Activated CD8-positive, alpha-beta T cell treated with anti-CD3 and anti-CD28 coated beads for 36 hours (primary cell): Measurements from ENCODE around the gene THOC7. TPM values are rescaled to one million over a fixed set of nuclear protein-coding genes. Genes with fewer than 3 reads are reported as not detected.

ENCODE experiments used
- ATAC-seq: fragments of 200-7000 bp; cut with Tn5 transposase; one replicate; pipeline ENCODE4 v1.10.0; 2021; ENCODE audit warnings: mild to moderate bottlenecking, moderate library complexity
- CTCF ChIA-PET: fragments of 350-600 bp; sonication (Branson Sonifier 250); formaldehyde crosslinking; loops from one replicate; lab custom pipeline; 2021; ENCODE audit warnings: antibody characterized with exemption; lab: Charles Lee
- POLR2A ChIA-PET: fragments of 350-600 bp; sonication (Branson Sonifier 250); formaldehyde crosslinking; loops from one replicate; lab custom pipeline; 2021; ENCODE audit warnings: antibody characterized with exemption; lab: Charles Lee
- DNase-seq: peaks from one replicate; pipeline ENCODE4 v3.0.0-alpha.2; 2020
- H3K27ac Mint-ChIP-seq: one replicate; pipeline ENCODE4 v1.8.0; 2021; ENCODE audit warnings: mild to moderate bottlenecking, mixed read lengths
- H3K27me3 Mint-ChIP-seq: one replicate; pipeline ENCODE4 v1.8.0; 2021; ENCODE audit warnings: mixed read lengths
- H3K36me3 Mint-ChIP-seq: one replicate; pipeline ENCODE4 v1.8.0; 2021; ENCODE audit warnings: low read depth, mixed read lengths
- H3K4me1 Mint-ChIP-seq: one replicate; pipeline ENCODE4 v1.8.0; 2021; ENCODE audit warnings: low read depth, mixed read lengths
- H3K4me3 Mint-ChIP-seq: one replicate; pipeline ENCODE4 v1.8.0; 2021; ENCODE audit warnings: mild to moderate bottlenecking, moderate library complexity, mixed read lengths
- H3K9me3 Mint-ChIP-seq: one replicate; pipeline ENCODE4 v1.8.0; 2021; ENCODE audit warnings: mixed read lengths
- CTCF ChIP-seq: fragments of 200-600 bp; IDR thresholded peaks from one replicate; pipeline ENCODE4 v1.8.0; 2022; ENCODE audit warnings: antibody characterized with exemption, mild to moderate bottlenecking
- intact Hi-C: fragments of 100-400 bp; cut with micrococcal nuclease; formaldehyde crosslinking; loops from one replicate; pipeline ENCODE4 v1.10.0; 2022
- total RNA-seq, 2 experiments: library from RNA; stranded (reverse); gene quantifications; one replicate each; pipeline ENCODE4 v1.2.3, GENCODE V29; 2021

The THOC7 gene
- total RNA-seq, 2 experiments from 2014 or later = 85.0 to 85.5 TPM

DNA sequence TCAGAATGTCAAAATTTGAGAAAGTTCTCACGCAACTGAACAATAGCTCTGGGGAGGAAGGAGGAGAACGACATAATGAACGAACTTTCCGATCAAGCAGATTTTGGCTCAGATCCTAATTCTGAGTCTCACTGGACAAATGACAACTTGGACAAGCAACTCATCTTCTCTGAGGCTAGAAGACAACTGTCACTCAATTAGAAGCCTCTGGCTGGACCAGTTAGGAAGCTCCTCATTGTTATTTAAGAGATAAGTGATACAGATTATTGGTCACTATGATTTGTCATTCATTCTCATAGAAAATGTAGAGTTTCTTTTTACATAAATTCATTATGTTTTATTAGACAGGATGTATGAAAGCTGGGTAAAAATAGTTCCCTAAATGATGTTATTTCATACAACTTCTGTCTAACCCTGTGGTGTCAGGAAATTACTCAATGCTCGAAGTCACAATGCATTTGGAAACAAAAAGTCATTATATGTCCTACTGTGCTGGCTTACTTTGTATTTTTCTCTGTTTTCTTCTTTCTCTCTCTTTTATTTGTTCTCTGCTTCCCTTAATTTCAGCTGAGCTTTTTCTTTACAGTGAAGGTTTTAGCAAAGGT is 55.5 kb downstream of the THOC7 start:
- Mint-ChIP-seq H3K36me3 (no peaks in the 10 kb centered on the region), H3K27me3 (no peaks in the 10 kb centered on the region), H3K27ac (no peak overlapping the region), H3K9me3 (no peaks in the 10 kb centered on the region), H3K4me3 (no peak overlapping the region), H3K4me1 (no peaks in the 10 kb centered on the region)
- TF ChIP-seq CTCF = no peak
- intact Hi-C loops = no loop called here
- DNase-seq = no peak
- ChIA-PET CTCF (no interaction called here), POLR2A (no interaction called here)
- ATAC-seq = no peak

DNA sequence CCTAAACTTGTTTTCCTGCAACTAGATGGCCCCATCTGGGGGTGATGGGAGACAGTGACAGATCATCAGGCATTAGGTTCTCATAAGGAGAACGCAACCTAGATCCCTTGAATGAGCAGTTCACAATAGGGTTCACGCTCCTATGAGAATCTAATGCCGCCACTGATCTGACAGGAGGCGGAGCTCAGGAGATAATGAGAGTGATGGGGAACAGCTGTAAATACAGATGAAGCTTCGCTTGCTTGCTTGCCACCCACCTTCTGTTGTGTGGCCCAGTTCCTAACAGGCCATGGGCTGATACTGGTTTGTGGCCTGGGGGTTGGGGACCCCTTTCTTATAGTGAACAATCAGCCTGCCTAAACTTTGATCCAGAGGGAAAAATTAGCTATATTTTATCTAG is 59.7 kb downstream of the THOC7 start:
- ChIA-PET POLR2A (no interaction called here), CTCF (no interaction called here)
- H3K27me3 Mint-ChIP-seq = no peaks in the 10 kb centered on the region
- no peak overlapping the region for H3K27ac Mint-ChIP-seq
- no peak for TF ChIP-seq CTCF
- no peaks in the 10 kb centered on the region for H3K4me1 Mint-ChIP-seq
- no peaks in the 10 kb centered on the region for H3K36me3 Mint-ChIP-seq
- H3K9me3 Mint-ChIP-seq = no peaks in the 10 kb centered on the region
- no peak overlapping the region for H3K4me3 Mint-ChIP-seq
- ATAC-seq (no peak), DNase-seq (no peak)
- intact Hi-C loops = no loop called here

GRCh38 chr3:63800097-63800496 is 63.5 kb downstream of the THOC7 start:
- Mint-ChIP-seq H3K9me3 (no peaks in the 10 kb centered on the region), H3K4me3 (no peak overlapping the region), H3K27ac (no peak overlapping the region), H3K27me3 (no peaks in the 10 kb centered on the region), H3K4me1 (no peaks in the 10 kb centered on the region), H3K36me3 (no peaks in the 10 kb centered on the region)
- intact Hi-C loops = no loop called here
- POLR2A ChIA-PET = no interaction called here
- DNase-seq (no peak), ATAC-seq (no peak)
- no peak for TF ChIP-seq CTCF
- CTCF ChIA-PET = no interaction called here

DNA sequence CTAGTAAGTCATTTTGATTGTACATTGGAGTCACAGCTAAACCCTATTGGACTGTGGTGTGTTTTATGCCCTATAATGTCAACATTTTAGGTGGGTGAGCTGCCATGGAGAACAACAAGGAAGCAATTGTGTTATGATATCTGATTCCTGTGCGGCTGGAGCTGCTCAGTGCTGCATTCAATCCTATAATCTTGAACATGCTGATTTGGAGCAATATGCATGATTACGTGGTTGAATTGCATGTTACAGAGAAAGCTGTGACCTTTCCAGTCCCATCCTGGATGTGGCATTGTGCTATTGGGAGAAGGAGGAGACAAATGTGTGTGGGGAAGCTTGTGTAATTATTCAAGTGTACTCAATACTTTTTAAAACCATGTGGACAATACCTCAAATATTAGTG is 64.7 kb downstream of the THOC7 start:
- H3K27me3 Mint-ChIP-seq = no peaks in the 10 kb centered on the region
- no peak for ATAC-seq
- no peak for DNase-seq
- no peak overlapping the region for H3K4me3 Mint-ChIP-seq
- no peak for TF ChIP-seq CTCF
- POLR2A ChIA-PET = no interaction called here
- H3K9me3 Mint-ChIP-seq = no peaks in the 10 kb centered on the region
- H3K36me3 Mint-ChIP-seq = no peaks in the 10 kb centered on the region
- H3K27ac Mint-ChIP-seq = no peak overlapping the region
- intact Hi-C loops = no loop called here
- no peaks in the 10 kb centered on the region for H3K4me1 Mint-ChIP-seq
- CTCF ChIA-PET = no interaction called here

- ChIA-PET CTCF (no interaction called here), POLR2A (no interaction called here)
- H3K4me1 Mint-ChIP-seq = no peaks in the 10 kb centered on the region
- no peak for TF ChIP-seq CTCF
- no peak for ATAC-seq
- H3K9me3 Mint-ChIP-seq = no peaks in the 10 kb centered on the region
- no peak for DNase-seq
- H3K27ac Mint-ChIP-seq = no peak overlapping the region
- intact Hi-C loops = no loop called here
- no peak overlapping the region for H3K4me3 Mint-ChIP-seq
- H3K36me3 Mint-ChIP-seq = no peaks in the 10 kb centered on the region
- no peaks in the 10 kb centered on the region for H3K27me3 Mint-ChIP-seq
These were observed 65.1 kb downstream of the THOC7 start for GRCh38 chr3:63798544-63798943.
